Naive B cell (primary cell): ENCODE data around the gene PLA2G4D. TPM values are rescaled to one million over a fixed set of nuclear protein-coding genes. Genes with fewer than 3 reads are reported as not detected.

Experiments
- ATAC-seq, 2 donors: fragments of 150-1000 bp; cut with Tn5 transposase; 2 replicates each; pipeline ENCODE4 v1.10.0; 2021; ENCODE audit warnings: low read depth in 2 of 2, mild to moderate bottlenecking in 2 of 2, moderate library complexity in 2 of 2
- DNase-seq: peaks from one replicate; pipeline ENCODE4 v3.0.0; 2022
- H3K27ac Mint-ChIP-seq, 6 donors: one replicate each; pipeline ENCODE4 v1.8.0; 2020 to 2022; ENCODE audit warnings: mild to moderate bottlenecking in 6 of 6, mixed read lengths in 6 of 6, moderate library complexity in 5 of 6, inconsistent platforms in 2 of 6
- H3K27me3 Mint-ChIP-seq, 3 donors: one replicate each; pipeline ENCODE4 v1.8.0; 2021 to 2022; ENCODE audit warnings: mixed read lengths in 3 of 3, mild to moderate bottlenecking in 1 of 3
- H3K36me3 Mint-ChIP-seq, 2 donors: one replicate each; pipeline ENCODE4 v1.8.0; 2020 to 2022; ENCODE audit warnings: mixed read lengths in 2 of 2, inconsistent platforms in 1 of 2, mild to moderate bottlenecking in 1 of 2
- H3K4me1 Mint-ChIP-seq, 3 donors: one replicate each; pipeline ENCODE4 v1.8.0; 2020 to 2022; ENCODE audit warnings: mixed read lengths in 3 of 3, inconsistent platforms in 1 of 3, mild to moderate bottlenecking in 1 of 3, moderate library complexity in 1 of 3
- H3K4me3 Mint-ChIP-seq, 8 donors: one replicate each; pipeline ENCODE4 v1.8.0; 2020 to 2022; ENCODE audit warnings: mild to moderate bottlenecking in 8 of 8, mixed read lengths in 8 of 8, moderate library complexity in 8 of 8, inconsistent platforms in 2 of 8
- H3K9me3 Mint-ChIP-seq, 7 donors: one replicate each; pipeline ENCODE4 v1.8.0; 2020 to 2022; ENCODE audit warnings: mixed read lengths in 7 of 7, mild to moderate bottlenecking in 5 of 7, inconsistent platforms in 2 of 7, moderate library complexity in 1 of 7
- polyA plus RNA-seq, 6 donors: library from polyadenylated mRNA; unstranded; fragments of 300-500 nt; fragmentation: Illumina TruSeq; gene quantifications; one replicate each; pipeline ENCODE4 v1.2.3, GENCODE V29; 2021; ENCODE audit warnings: low read depth in 6 of 6

PLA2G4D gene
- polyA plus RNA-seq, 6 donors from 2014 or later, result not detected

GRCh38 chr15:42070279-42070975 is 23.9 kb downstream of the PLA2G4D start:
- ATAC-seq (no peak), DNase-seq (no peak)
- peaks cover 2 to 20% (median 12%) of the 10 kb centered on the region in 7 donors for H3K9me3 Mint-ChIP-seq
- peaks cover 5 to 9% of the 10 kb centered on the region in 2 donors for H3K36me3 Mint-ChIP-seq
- no peak overlapping the region for H3K27ac Mint-ChIP-seq
- H3K4me1 Mint-ChIP-seq, result peaks cover 0 to 8% (median 6%) of the 10 kb centered on the region in 3 donors
- H3K4me3 Mint-ChIP-seq, result no peak overlapping the region
- peaks cover 15 to 36% (median 25%) of the 10 kb centered on the region in 3 donors for H3K27me3 Mint-ChIP-seq

DNA sequence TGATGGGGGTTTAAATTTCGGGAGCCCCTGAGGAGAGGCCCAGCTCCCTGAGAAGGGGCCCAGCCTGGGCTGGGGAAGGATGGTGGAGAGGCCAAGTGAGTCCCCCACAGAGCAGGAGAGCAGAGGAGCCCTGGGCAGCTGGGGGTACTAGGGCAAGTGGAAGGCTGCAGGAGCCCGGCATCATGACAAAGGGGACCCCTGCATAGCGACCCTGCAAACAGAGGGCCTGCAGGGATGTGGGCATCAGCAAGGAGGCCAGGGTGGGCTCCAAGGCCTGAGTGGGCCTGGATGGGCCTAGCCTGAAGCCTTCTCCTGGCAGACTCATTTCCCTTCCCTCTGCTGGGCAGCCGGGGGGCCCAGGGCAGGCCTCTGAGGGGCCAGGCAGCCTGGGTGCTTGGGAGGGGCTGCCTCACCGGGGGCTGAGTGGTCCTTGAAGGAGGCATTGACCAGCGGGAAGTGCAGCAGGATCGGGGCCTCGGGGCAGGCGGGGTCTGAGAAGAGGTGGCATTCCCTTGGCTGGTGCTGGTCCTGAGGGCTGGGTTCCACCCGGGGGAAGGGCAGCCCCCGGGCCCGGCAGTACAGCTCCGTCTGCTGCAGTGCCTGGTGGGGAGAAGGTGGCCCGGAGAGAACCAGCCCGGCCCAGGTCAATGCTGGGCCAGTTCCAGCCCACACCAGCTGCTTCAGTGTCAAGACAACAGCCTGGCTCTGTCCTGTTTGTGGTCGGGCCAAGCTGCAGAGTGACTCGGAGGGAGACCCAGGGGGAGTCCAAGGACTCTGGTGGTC is 24.7 kb downstream of the PLA2G4D start:
- Mint-ChIP-seq H3K4me3 (no peak overlapping the region), H3K9me3 (peaks cover 2 to 20% (median 12%) of the 10 kb centered on the region in 7 donors), H3K4me1 (peaks cover 0 to 8% (median 6%) of the 10 kb centered on the region in 3 donors), H3K27me3 (peaks cover 16 to 39% (median 29%) of the 10 kb centered on the region in 3 donors), H3K27ac (no peak overlapping the region), H3K36me3 (peaks cover 5 to 9% of the 10 kb centered on the region in 2 donors)
- ATAC-seq (no peak), DNase-seq (no peak)

- Mint-ChIP-seq H3K27me3 (peaks cover 22 to 43% (median 34%) of the 10 kb centered on the region in 3 donors), H3K4me3 (no peak overlapping the region), H3K4me1 (peaks cover 0 to 8% (median 6%) of the 10 kb centered on the region in 3 donors), H3K27ac (peak overlapping the region in 1 of 6 donors; percentile 8), H3K36me3 (peaks cover 5 to 9% of the 10 kb centered on the region in 2 donors), H3K9me3 (peaks cover 2 to 20% (median 12%) of the 10 kb centered on the region in 7 donors)
- DNase-seq (no peak), ATAC-seq (no peak)
Observed at GRCh38 chr15:42069025-42069424, 25.3 kb downstream of the PLA2G4D start.

- no peak for DNase-seq
- ATAC-seq, result no peak
- Mint-ChIP-seq H3K9me3 (peaks cover 2 to 20% (median 12%) of the 10 kb centered on the region in 7 donors), H3K36me3 (peaks cover 5 to 9% of the 10 kb centered on the region in 2 donors), H3K4me1 (peaks cover 0 to 8% (median 6%) of the 10 kb centered on the region in 3 donors), H3K27ac (no peak overlapping the region), H3K4me3 (no peak overlapping the region), H3K27me3 (peaks cover 25 to 44% (median 38%) of the 10 kb centered on the region in 3 donors)
Observed at GRCh38 chr15:42068601-42069000, 25.8 kb downstream of the PLA2G4D start.

- DNase-seq (no peak), ATAC-seq (no peak)
- Mint-ChIP-seq H3K4me3 (no peak overlapping the region), H3K27me3 (peaks cover 31 to 57% (median 48%) of the 10 kb centered on the region in 3 donors), H3K27ac (no peak overlapping the region), H3K9me3 (peaks cover 2 to 20% (median 12%) of the 10 kb centered on the region in 7 donors), H3K4me1 (peaks cover 0 to 8% (median 6%) of the 10 kb centered on the region in 3 donors), H3K36me3 (peaks cover 5 to 9% of the 10 kb centered on the region in 2 donors)
Observed at GRCh38 chr15:42066764-42067415, 27.5 kb downstream of the PLA2G4D start.

DNA sequence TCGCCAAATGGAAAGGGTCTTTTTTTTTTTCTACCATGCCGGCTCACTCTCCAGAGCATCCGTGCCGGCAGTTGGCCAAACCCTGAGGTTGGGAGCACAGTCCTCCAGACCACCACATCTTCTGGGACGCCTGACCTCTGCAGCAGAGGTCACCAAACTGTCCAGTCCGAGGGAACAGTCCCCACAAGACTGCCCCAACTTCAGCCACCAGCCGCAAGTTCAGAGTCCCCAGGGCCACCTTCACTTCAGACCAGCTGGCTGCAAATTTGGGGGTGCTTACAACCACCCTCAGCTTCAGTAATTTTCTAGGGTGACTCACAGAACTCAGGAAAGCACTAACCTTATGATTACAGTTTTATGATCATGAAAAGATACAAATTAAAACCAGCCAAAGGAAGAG is 28.9 kb downstream of the PLA2G4D start:
- DNase-seq, result no peak
- Mint-ChIP-seq H3K9me3 (peaks cover 2 to 20% (median 12%) of the 10 kb centered on the region in 7 donors), H3K27me3 (peaks cover 31 to 52% (median 48%) of the 10 kb centered on the region in 3 donors), H3K27ac (no peak overlapping the region), H3K4me3 (no peak overlapping the region), H3K36me3 (peaks cover 5 to 9% of the 10 kb centered on the region in 2 donors), H3K4me1 (peaks cover 0 to 11% (median 6%) of the 10 kb centered on the region in 3 donors)
- ATAC-seq, result no peak

- H3K27ac Mint-ChIP-seq, result no peak overlapping the region
- ATAC-seq, result no peak
- H3K27me3 Mint-ChIP-seq, result peaks cover 31 to 52% (median 48%) of the 10 kb centered on the region in 3 donors
- peaks cover 2 to 20% (median 12%) of the 10 kb centered on the region in 7 donors for H3K9me3 Mint-ChIP-seq
- H3K36me3 Mint-ChIP-seq, result peaks cover 5 to 9% of the 10 kb centered on the region in 2 donors
- no peak for DNase-seq
- H3K4me3 Mint-ChIP-seq, result no peak overlapping the region
- H3K4me1 Mint-ChIP-seq, result peaks cover 0 to 15% (median 6%) of the 10 kb centered on the region in 3 donors
Observed at GRCh38 chr15:42065033-42065432, 29.3 kb downstream of the PLA2G4D start.

GRCh38 chr15:42064271-42064670 is 30.1 kb downstream of the PLA2G4D start:
- H3K27me3 Mint-ChIP-seq, result peaks cover 34 to 49% (median 45%) of the 10 kb centered on the region in 3 donors
- DNase-seq, result no peak
- no peak for ATAC-seq
- peaks cover 2 to 20% (median 12%) of the 10 kb centered on the region in 7 donors for H3K9me3 Mint-ChIP-seq
- no peak overlapping the region for H3K4me3 Mint-ChIP-seq
- H3K27ac Mint-ChIP-seq, result peak overlapping the region in 1 of 6 donors; percentile 17
- peaks cover 0 to 16% (median 6%) of the 10 kb centered on the region in 3 donors for H3K4me1 Mint-ChIP-seq
- H3K36me3 Mint-ChIP-seq, result peaks cover 5 to 9% of the 10 kb centered on the region in 2 donors

DNA sequence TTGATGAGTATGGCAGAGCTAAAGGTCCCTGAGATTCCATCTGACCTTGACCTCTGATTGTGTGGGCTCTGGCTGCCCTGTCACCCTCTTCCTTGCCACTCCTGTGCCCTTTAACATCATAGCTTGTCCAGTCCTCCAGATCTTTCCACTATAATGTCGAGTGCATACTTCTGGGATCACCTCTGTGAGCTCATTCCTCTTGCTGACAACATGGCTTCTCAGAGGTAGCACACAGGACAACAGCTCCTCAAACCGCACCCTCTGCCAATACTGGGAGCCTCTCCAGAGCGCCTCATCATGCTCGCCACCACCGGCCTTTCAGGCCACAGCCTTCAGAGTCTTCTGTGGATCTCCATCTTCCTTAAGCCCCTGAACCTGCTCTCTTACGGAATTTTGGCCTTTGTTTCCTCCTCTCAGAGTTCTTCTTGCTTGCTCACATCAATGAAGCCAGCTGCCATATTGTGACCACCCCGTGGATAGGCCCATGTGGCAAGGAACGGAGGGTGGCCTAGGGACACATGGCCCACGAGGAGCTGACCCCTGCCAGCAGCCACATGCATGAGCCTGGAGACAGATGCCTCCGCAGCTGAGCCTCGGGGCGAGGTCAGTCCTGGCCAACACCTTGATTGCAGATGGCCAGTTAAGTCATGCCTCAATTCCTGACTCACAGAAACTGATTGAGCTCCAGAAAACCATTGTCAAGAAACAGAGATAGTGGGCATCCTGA is 31.1 kb downstream of the PLA2G4D start:
- Mint-ChIP-seq H3K9me3 (peaks cover 2 to 20% (median 12%) of the 10 kb centered on the region in 7 donors), H3K4me1 (peaks cover 0 to 16% (median 6%) of the 10 kb centered on the region in 3 donors), H3K36me3 (peaks cover 5 to 9% of the 10 kb centered on the region in 2 donors), H3K27me3 (peaks cover 35 to 45% (median 40%) of the 10 kb centered on the region in 3 donors), H3K4me3 (no peak overlapping the region), H3K27ac (no peak overlapping the region)
- ATAC-seq (no peak), DNase-seq (no peak)

GRCh38 chr15:42062284-42062806 is 32.0 kb downstream of the PLA2G4D start:
- peaks cover 0 to 1% of the 10 kb centered on the region in 2 donors for H3K36me3 Mint-ChIP-seq
- H3K27me3 Mint-ChIP-seq, result peaks cover 38 to 54% (median 43%) of the 10 kb centered on the region in 3 donors
- DNase-seq (no peak), ATAC-seq (no peak)
- H3K9me3 Mint-ChIP-seq, result peaks cover 0 to 13% (median 6%) of the 10 kb centered on the region in 7 donors
- no peak overlapping the region for H3K4me3 Mint-ChIP-seq
- H3K27ac Mint-ChIP-seq, result peak overlapping the region in 1 of 6 donors; percentile 24
- H3K4me1 Mint-ChIP-seq, result peaks cover under 1 to 16% (median 6%) of the 10 kb centered on the region in 3 donors

DNA sequence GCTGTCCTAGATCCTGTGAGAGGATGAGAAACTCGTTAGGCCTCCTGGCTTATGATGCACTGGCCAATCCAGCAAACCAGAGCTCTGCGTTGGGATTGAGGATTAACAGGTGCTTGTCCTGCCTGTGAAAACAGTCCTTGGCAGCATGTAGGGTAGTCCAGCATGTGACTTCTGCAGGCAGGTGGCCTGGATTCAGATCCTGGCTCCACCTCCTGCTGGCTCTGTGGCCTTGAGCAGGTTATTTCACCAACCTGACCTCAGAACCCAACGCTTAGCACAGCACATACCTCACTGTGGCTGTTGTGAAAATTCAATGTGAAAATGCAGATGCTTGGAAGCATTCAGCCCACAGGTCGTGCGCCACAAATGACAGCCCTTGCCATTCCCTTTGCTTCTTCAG is 33.6 kb downstream of the PLA2G4D start:
- Mint-ChIP-seq H3K4me1 (peaks cover 4 to 18% (median 10%) of the 10 kb centered on the region in 3 donors), H3K27ac (peak overlapping the region in 1 of 6 donors; percentile 93), H3K27me3 (peaks cover 46 to 55% (median 47%) of the 10 kb centered on the region in 3 donors), H3K36me3 (no peaks in the 10 kb centered on the region), H3K9me3 (peaks cover 0 to 2% (median 0%) of the 10 kb centered on the region in 7 donors), H3K4me3 (no peak overlapping the region)
- no peak for DNase-seq
- ATAC-seq, result no peak

DNA sequence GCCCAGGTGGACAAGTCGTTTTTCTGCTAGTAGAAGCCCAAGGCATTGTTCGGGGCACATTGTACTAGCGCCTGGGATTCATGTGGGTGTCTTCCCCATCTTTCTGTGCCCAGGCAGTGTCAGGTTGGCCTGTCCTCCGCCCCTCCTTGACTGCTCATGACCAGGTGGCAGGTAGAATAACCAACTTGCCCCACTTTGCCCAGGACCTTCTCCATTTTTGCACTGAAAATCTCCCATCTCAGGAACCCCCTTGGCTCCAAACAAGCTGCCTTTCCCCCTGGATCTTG is 33.9 kb downstream of the PLA2G4D start:
- Mint-ChIP-seq H3K27ac (peak overlapping the region in 1 of 6 donors; percentile 93), H3K4me1 (peaks cover 4 to 18% (median 10%) of the 10 kb centered on the region in 3 donors), H3K27me3 (peaks cover 47 to 52% (median 51%) of the 10 kb centered on the region in 3 donors), H3K9me3 (peaks cover 0 to 2% (median 0%) of the 10 kb centered on the region in 7 donors), H3K36me3 (no peaks in the 10 kb centered on the region), H3K4me3 (no peak overlapping the region)
- no peak for ATAC-seq
- DNase-seq, result no peak
